Left ventricle myocardium inferior (tissue), 1 donor: ENCODE results near the gene GIPC3. TPM values are rescaled to one million over a fixed set of nuclear protein-coding genes. Genes with fewer than 3 reads are reported as not detected.

ENCODE experiments used
- DNase-seq: peaks from one replicate; pipeline ENCODE4 v3.0.0-alpha.2; 2020
- H3K27ac ChIP-seq: fragments of 200-600 bp; replicated peaks from 2 replicates; pipeline ENCODE4 v1.8.0; 2021
- H3K27me3 ChIP-seq: fragments of 200-600 bp; 2 replicates; pipeline ENCODE4 v1.8.0; 2021; ENCODE audit warnings: low read depth
- H3K36me3 ChIP-seq: fragments of 200-600 bp; 2 replicates; pipeline ENCODE4 v1.8.0; 2021
- H3K4me1 ChIP-seq: fragments of 200-600 bp; 2 replicates; pipeline ENCODE4 v1.8.0; 2021
- H3K4me3 ChIP-seq: fragments of 200-600 bp; 2 replicates; pipeline ENCODE4 v1.8.0; 2021; ENCODE audit warnings: mild to moderate bottlenecking, moderate library complexity
- H3K9me3 ChIP-seq: fragments of 200-600 bp; replicated peaks from 2 replicates; pipeline ENCODE4 v1.8.0; 2021
- CTCF ChIP-seq: fragments of 200-600 bp; IDR thresholded peaks from 2 replicates; pipeline ENCODE4 v1.8.0; 2021; ENCODE audit warnings: antibody characterized with exemption, mild to moderate bottlenecking, borderline replicate concordance
- intact Hi-C: fragments of 100-400 bp; cut with micrococcal nuclease; formaldehyde crosslinking; loops from one replicate; pipeline ENCODE4 v1.11.0; 2022
- total RNA-seq: library from RNA; stranded (reverse); fragmentation: NEBNext Ultra II Directional; extraction: Animal tissue kit (Norgen Biotek cat#: 25700); gene quantifications from one replicate; pipeline ENCODE4 v1.2.1, GENCODE V29; 2021
- donor health status: DM: no; HTN: yes; CAD: no; lungs with severe emphysema.

The GIPC3 gene
- total RNA-seq, 1 donor from 2014 or later, result 1.6 TPM

GRCh38 chr19:3572132-3572854 is 13.0 kb upstream of the GIPC3 start:
- peak; percentile 100 for DNase-seq
- H3K4me3 ChIP-seq, result peak overlapping the region; percentile 100
- TF ChIP-seq CTCF, result no peak
- intact Hi-C loops, result no loop called here
- peak overlapping the region; percentile 82 for H3K27ac ChIP-seq
- no peaks in the 10 kb centered on the region for H3K27me3 ChIP-seq
- peaks cover 2% of the 10 kb centered on the region for H3K36me3 ChIP-seq
- no peaks in the 10 kb centered on the region for H3K9me3 ChIP-seq
- H3K4me1 ChIP-seq, result peaks cover 34% of the 10 kb centered on the region

GRCh38 chr19:3572855-3573161 is 12.5 kb upstream of the GIPC3 start, which contains the start of gene HMG20B:
Gene HMG20B (plus strand): TSS chr19:3572944. CDS start chr19:3573310, 366 bp downstream.
- peaks cover 34% of the 10 kb centered on the region for H3K4me1 ChIP-seq
- intact Hi-C loops, result no loop called here
- TF ChIP-seq CTCF, result no peak

GRCh38 chr19:3573162-3573857 is 12.0 kb upstream of the GIPC3 start:
- Histone ChIP-seq H3K27ac (peak overlapping the region; percentile 82), H3K4me3 (peak overlapping the region; percentile 100), H3K36me3 (peaks cover 2% of the 10 kb centered on the region), H3K4me1 (peaks cover 34% of the 10 kb centered on the region), H3K27me3 (no peaks in the 10 kb centered on the region), H3K9me3 (no peaks in the 10 kb centered on the region)
- intact Hi-C loops, result no loop called here
- no peak for DNase-seq
- no peak for TF ChIP-seq CTCF

More at GRCh38 chr19:3572855-3573161, 12.5 kb upstream of the GIPC3 start, which contains the start of gene HMG20B:
- Histone ChIP-seq H3K4me3 (peak within 1 kb of the TSS; percentile 100), H3K27ac (peak within 1 kb of the TSS; percentile 82), H3K9me3 (no peaks in the 10 kb centered on the region), H3K36me3 (peaks cover 2% of the 10 kb centered on the region), H3K27me3 (no peaks in the 10 kb centered on the region)
- DNase-seq, result no peak

- Histone ChIP-seq H3K4me1 (peaks cover 34% of the 10 kb centered on the region), H3K27me3 (no peaks in the 10 kb centered on the region), H3K4me3 (peak overlapping the region; percentile 100), H3K36me3 (peaks cover 2% of the 10 kb centered on the region), H3K9me3 (no peaks in the 10 kb centered on the region), H3K27ac (no peak overlapping the region)
- intact Hi-C loops, result no loop called here
- peak; percentile 77 for DNase-seq
- TF ChIP-seq CTCF, result no peak
Observed at GRCh38 chr19:3573858-3574637, 11.2 kb upstream of the GIPC3 start.

- H3K9me3 ChIP-seq, result no peaks in the 10 kb centered on the region
- H3K36me3 ChIP-seq, result peaks cover 2% of the 10 kb centered on the region
- H3K4me1 ChIP-seq, result peaks cover 34% of the 10 kb centered on the region
- no peaks in the 10 kb centered on the region for H3K27me3 ChIP-seq
- intact Hi-C loops, result no loop called here
- H3K4me3 ChIP-seq, result no peak overlapping the region
- DNase-seq, result no peak
- TF ChIP-seq CTCF, result no peak
- no peak overlapping the region for H3K27ac ChIP-seq
Observed at GRCh38 chr19:3575260-3575741, 10.0 kb upstream of the GIPC3 start.
